Neural progenitor cell (in vitro differentiated cells): ENCODE data around the gene STK11IP. TPM values are rescaled to one million over a fixed set of nuclear protein-coding genes. Genes with fewer than 3 reads are reported as not detected.

Experiments
- DNase-seq: peaks from one replicate; pipeline ENCODE4 v3.0.0-alpha.2; 2016; ENCODE audit warnings: low spot score
- H2AFZ ChIP-seq: fragments of 200-600 bp; sonication (generic); replicated peaks from 2 replicates; pipeline ENCODE4 v1.6.1; 2016; ENCODE audit warnings: antibody characterized with exemption
- H3F3A ChIP-seq: fragments of 200-600 bp; sonication (generic); 2 replicates; pipeline ENCODE4 v1.6.1; 2016; ENCODE audit warnings: antibody characterized with exemption, low read depth
- H3K27ac ChIP-seq: fragments of 200-600 bp; sonication (generic); 2 replicates; pipeline ENCODE4 v1.5.1; 2016; ENCODE audit warnings: mild to moderate bottlenecking
- H3K27me3 ChIP-seq: fragments of 200-600 bp; sonication (generic); 2 replicates; pipeline ENCODE4 v1.6.1; 2016; ENCODE audit warnings: mild to moderate bottlenecking, moderate library complexity
- H3K36me3 ChIP-seq: fragments of 200-600 bp; sonication (generic); 2 replicates; pipeline ENCODE4 v1.5.1; 2016
- H3K4me1 ChIP-seq: fragments of 200-600 bp; sonication (generic); 2 replicates; pipeline ENCODE4 v1.6.1; 2016; ENCODE audit warnings: mixed run types
- H3K4me2 ChIP-seq: fragments of 200-600 bp; sonication (generic); 2 replicates; pipeline ENCODE4 v1.6.1; 2016
- H3K4me3 ChIP-seq: fragments of 200-600 bp; sonication (generic); 2 replicates; pipeline ENCODE4 v1.5.1; 2016
- H3K79me2 ChIP-seq: fragments of 200-600 bp; sonication (generic); 2 replicates; pipeline ENCODE4 v1.6.1; 2016; ENCODE audit warnings: low read depth
- H3K9ac ChIP-seq: fragments of 200-600 bp; sonication (generic); 2 replicates; pipeline ENCODE4 v1.6.1; 2016
- H3K9me3 ChIP-seq: fragments of 200-600 bp; sonication (generic); 2 replicates; pipeline ENCODE4 v1.5.1; 2016; ENCODE audit warnings: low read depth
- H4K20me1 ChIP-seq: fragments of 200-600 bp; sonication (generic); 2 replicates; pipeline ENCODE4 v1.6.1; 2016; ENCODE audit warnings: low read depth
- H3K27ac Mint-ChIP-seq: 3 replicates; pipeline ENCODE4 v1.8.0; 2021; ENCODE audit warnings: mixed read lengths
- H3K27me3 Mint-ChIP-seq: 2 replicates; pipeline ENCODE4 v1.8.0; 2022; ENCODE audit warnings: low read depth, mild to moderate bottlenecking, inconsistent platforms, moderate library complexity, mixed read lengths; ENCODE audit not compliant: insufficient read depth
- H3K36me3 Mint-ChIP-seq: 3 replicates; pipeline ENCODE4 v1.8.0; 2021; ENCODE audit warnings: mixed read lengths
- H3K4me1 Mint-ChIP-seq: 3 replicates; pipeline ENCODE4 v1.8.0; 2021; ENCODE audit warnings: mixed read lengths
- H3K4me3 Mint-ChIP-seq: 3 replicates; pipeline ENCODE4 v1.8.0; 2021; ENCODE audit warnings: mild to moderate bottlenecking, moderate library complexity, mixed read lengths
- H3K9me3 Mint-ChIP-seq: 3 replicates; pipeline ENCODE4 v1.8.0; 2020; ENCODE audit warnings: mixed read lengths
- CTCF ChIP-seq: fragments of 200-600 bp; sonication (generic); IDR thresholded peaks from 2 replicates; pipeline ENCODE4 v1.5.1; 2017; ENCODE audit warnings: antibody characterized with exemption, mild to moderate bottlenecking
- EZH2 ChIP-seq: fragments of 200-600 bp; sonication (generic); IDR thresholded peaks from 2 replicates; pipeline ENCODE4 v1.6.1; 2017; ENCODE audit warnings: antibody characterized with exemption, mild to moderate bottlenecking, moderate library complexity
- EZH2phosphoT487 ChIP-seq: fragments of 200-600 bp; sonication (generic); IDR thresholded peaks from 2 replicates; pipeline ENCODE4 v1.6.1; 2017; ENCODE audit warnings: antibody characterized with exemption
- total RNA-seq: library from RNA; depleted of rRNA; stranded (reverse); fragments of >200 nt; gene quantifications from 2 replicates; pipeline ENCODE4 v1.2.3, GENCODE V29; 2015; ENCODE audit warnings: low replicate concordance

STK11IP gene
- total RNA-seq, 1 donor from 2014 or later, result 16.8 TPM

- Histone ChIP-seq H3K79me2 (no peaks in the 10 kb centered on the region), H3K4me1 (no peaks in the 10 kb centered on the region), H3K4me2 (no peak overlapping the region), H4K20me1 (no peaks in the 10 kb centered on the region), H2AFZ (no peak overlapping the region), H3K4me3 (no peak overlapping the region), H3K27ac (no peak overlapping the region), H3F3A (no peaks in the 10 kb centered on the region), H3K27me3 (no peaks in the 10 kb centered on the region), H3K9me3 (no peaks in the 10 kb centered on the region), H3K36me3 (no peaks in the 10 kb centered on the region), H3K9ac (no peak overlapping the region)
- H3K4me1 Mint-ChIP-seq, result peaks cover 4% of the 10 kb centered on the region
- H3K36me3 Mint-ChIP-seq, result peaks cover 2% of the 10 kb centered on the region
- no peak overlapping the region for H3K27ac Mint-ChIP-seq
- TF ChIP-seq EZH2phosphoT487 (no peak), CTCF (no peak), EZH2 (no peak)
- DNase-seq, result no peak
- H3K9me3 Mint-ChIP-seq, result peaks cover 17% of the 10 kb centered on the region
- no peak overlapping the region for H3K4me3 Mint-ChIP-seq
- peaks cover 18% of the 10 kb centered on the region for H3K27me3 Mint-ChIP-seq
Measured at GRCh38 chr2:219658874-219659273, 61.2 kb downstream of the STK11IP start.

- Histone ChIP-seq H3K27me3 (no peaks in the 10 kb centered on the region), H3F3A (no peaks in the 10 kb centered on the region), H3K27ac (no peak overlapping the region), H3K4me1 (no peaks in the 10 kb centered on the region), H3K79me2 (no peaks in the 10 kb centered on the region), H3K9ac (no peak overlapping the region), H3K9me3 (no peaks in the 10 kb centered on the region), H2AFZ (no peak overlapping the region), H3K4me2 (no peak overlapping the region), H3K36me3 (no peaks in the 10 kb centered on the region), H4K20me1 (no peaks in the 10 kb centered on the region), H3K4me3 (no peak overlapping the region)
- Mint-ChIP-seq H3K4me3 (no peak overlapping the region), H3K9me3 (peaks cover 17% of the 10 kb centered on the region), H3K36me3 (peaks cover 2% of the 10 kb centered on the region), H3K27me3 (peaks cover 20% of the 10 kb centered on the region), H3K4me1 (peaks cover 9% of the 10 kb centered on the region), H3K27ac (no peak overlapping the region)
- TF ChIP-seq CTCF, result no peak
- no peak for TF ChIP-seq EZH2phosphoT487
- no peak for TF ChIP-seq EZH2
- DNase-seq, result no peak
Measured at GRCh38 chr2:219661197-219661954, 63.7 kb downstream of the STK11IP start.

GRCh38 chr2:219661955-219662395, 64.3 kb downstream of the STK11IP start:
- no peak overlapping the region for H3K4me3 ChIP-seq
- peaks cover 20% of the 10 kb centered on the region for H3K27me3 Mint-ChIP-seq
- TF ChIP-seq EZH2 (no peak), EZH2phosphoT487 (no peak), CTCF (no peak)
- no peak overlapping the region for H3K27ac ChIP-seq
- H3K9ac ChIP-seq, result no peak overlapping the region
- H3K4me3 Mint-ChIP-seq, result no peak overlapping the region
- no peaks in the 10 kb centered on the region for H3K79me2 ChIP-seq
- H3K9me3 Mint-ChIP-seq, result peaks cover 17% of the 10 kb centered on the region
- no peaks in the 10 kb centered on the region for H3K27me3 ChIP-seq
- H3K4me1 Mint-ChIP-seq, result peaks cover 9% of the 10 kb centered on the region
- no peaks in the 10 kb centered on the region for H3K4me1 ChIP-seq
- H3K27ac Mint-ChIP-seq, result no peak overlapping the region
- no peaks in the 10 kb centered on the region for H4K20me1 ChIP-seq
- no peaks in the 10 kb centered on the region for H3K9me3 ChIP-seq
- H3K36me3 ChIP-seq, result no peaks in the 10 kb centered on the region
- no peak overlapping the region for H3K4me2 ChIP-seq
- no peak for DNase-seq
- H3F3A ChIP-seq, result no peaks in the 10 kb centered on the region
- no peak overlapping the region for H2AFZ ChIP-seq
- peaks cover 2% of the 10 kb centered on the region for H3K36me3 Mint-ChIP-seq
